Transverse colon (tissue), 4 donors: Measurements from ENCODE around the gene NECAB2. TPM values are rescaled to one million over a fixed set of nuclear protein-coding genes. Genes with fewer than 3 reads are reported as not detected.

Source experiments
- DNase-seq: peaks from one replicate; pipeline ENCODE4 v3.0.0-alpha.2; 2019
- H3K27ac ChIP-seq, 4 donors: fragments of 200-600 bp; sonication (generic); 2 replicates each; pipeline ENCODE4 v1.5.1; 2016 to 2018; ENCODE audit warnings: inconsistent platforms in 4 of 4
- H3K27me3 ChIP-seq: fragments of 200-600 bp; sonication (generic); 2 replicates; pipeline ENCODE4 v1.5.1; 2017; ENCODE audit warnings: inconsistent platforms
- H3K36me3 ChIP-seq, 4 donors: fragments of 200-600 bp; sonication (generic); 2 replicates each; pipeline ENCODE4 v1.5.1; 2017 to 2019; ENCODE audit warnings: inconsistent platforms in 4 of 4
- H3K4me1 ChIP-seq, 4 donors: fragments of 200-600 bp; sonication (generic); 2 replicates each; pipeline ENCODE4 v1.5.1; 2017 to 2020; ENCODE audit warnings: inconsistent platforms in 4 of 4
- H3K4me3 ChIP-seq, 4 donors: fragments of 200-600 bp; sonication (generic); 1 replicate in 1 of 4; 2 replicates in 3 of 4; pipeline versions ENCODE4 v1.5.1 to v1.6.1; 2017 to 2019; ENCODE audit warnings: inconsistent platforms in 4 of 4
- H3K9me3 ChIP-seq, 2 donors: fragments of 200-600 bp; sonication (generic); 2 replicates each; pipeline ENCODE4 v1.5.1; 2017 to 2019; ENCODE audit warnings: inconsistent platforms in 2 of 2
- EP300 ChIP-seq: sonication (generic); formaldehyde crosslinking; IDR thresholded peaks from one replicate; pipeline ENCODE4 v1.6.1; 2017; ENCODE audit warnings: antibody characterized with exemption, low read depth
- POLR2A ChIP-seq: fragments of 450-650 bp; IDR thresholded peaks from one replicate; pipeline ENCODE4 v1.6.1; 2016; ENCODE audit warnings: antibody characterized with exemption, mild to moderate bottlenecking, moderate library complexity
- POLR2AphosphoS5 ChIP-seq, 3 donors: sonication (generic); formaldehyde crosslinking; IDR thresholded peaks; one replicate each; pipeline ENCODE4 v1.6.1; 2016; ENCODE audit warnings: antibody characterized with exemption in 3 of 3
- WGBS, 2 donors: methylation state at CpG; one replicate each; pipeline ENCODE4 v1.1.5; 2018; ENCODE audit warnings: low coverage in 1 of 2; 5-methylcytosine and 5-hydroxymethylcytosine counted together
- in situ Hi-C, 4 donors: fragments of 200-750 bp; cut with MboI; loops; one replicate each; pipeline versions ENCODE4 v1.15.0 to v1.15.1; 2017; ENCODE audit warnings: low sequenced_read_pairs in 3 of 4, low pct_ligation_motif_present in 1 of 4, low pct_unique_long_range_greater_than_20kb in 1 of 4
- intact Hi-C: fragments of 100-400 bp; cut with DNase I; formaldehyde crosslinking; loops from one replicate; pipeline ENCODE4 v1.15.1; 2023; ENCODE audit warnings: low total_unique reads
- total RNA-seq, 4 donors: library from RNA; depleted of rRNA; stranded (reverse); fragments of >200 nt; gene quantifications; one replicate each; pipeline ENCODE4 v1.1.0, GENCODE V29; 2016
- TF ChIP-seq, protein P1 (sequence below), 5 experiments: fragments of 200-600 bp in 3 of 5; fragments of 450-650 bp in 2 of 5; sonication (generic) in 3 of 5; IDR thresholded peaks; 1 replicate in 2 of 5; 2 replicates in 3 of 5; pipeline ENCODE4 v1.5.1; 2016 to 2017; ENCODE audit warnings: antibody characterized with exemption in 5 of 5, inconsistent platforms in 3 of 5, mild to moderate bottlenecking in 2 of 5, moderate library complexity in 1 of 5

NECAB2 gene
- total RNA-seq, 4 donors from 2014 or later: 0.41 TPM; not detected in 3

DNA sequence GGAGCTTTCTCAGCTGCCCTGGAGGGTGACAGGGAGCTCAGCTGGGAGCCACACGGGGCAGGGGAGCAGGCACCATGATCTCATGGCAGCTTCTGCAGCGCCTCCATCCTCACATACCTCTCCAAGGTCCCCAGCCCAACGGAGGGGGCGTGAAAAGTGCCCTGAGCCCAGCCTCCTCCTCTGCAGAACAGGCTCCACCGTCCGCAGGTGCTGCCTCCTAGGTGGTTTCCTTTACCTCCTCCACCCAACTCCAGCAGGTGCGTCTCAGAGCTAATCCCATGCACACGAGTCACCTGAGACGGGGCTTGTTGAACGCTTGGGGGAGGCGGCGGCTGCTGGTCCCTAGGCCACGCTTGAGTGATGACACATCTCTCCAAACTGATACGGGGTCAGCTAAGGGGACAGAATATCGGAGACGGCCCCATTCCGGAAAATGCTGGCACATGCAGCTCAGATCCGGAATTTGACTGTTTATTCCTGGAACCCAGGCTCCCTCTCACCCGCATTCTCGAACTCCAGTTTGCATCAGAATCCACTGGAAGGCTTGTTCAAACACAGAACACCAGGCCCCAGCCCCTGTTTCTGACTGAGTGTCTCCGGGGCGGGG is 74.9 kb downstream of the NECAB2 start:
- WGBS, 2 donors: 46% methylated on average over 22 of the region's 22 CpGs; no CpG with 5 or more reads in 1 of the 2 donors
- Histone ChIP-seq H3K4me1 (no peaks in the 10 kb centered on the region), H3K36me3 (no peaks in the 10 kb centered on the region), H3K27me3 (peaks cover 34% of the 10 kb centered on the region), H3K4me3 (no peak overlapping the region), H3K9me3 (no peaks in the 10 kb centered on the region), H3K27ac (no peak overlapping the region)
- intact Hi-C loops (no loop called here), in situ Hi-C loops (no loop called here)
- TF ChIP-seq POLR2AphosphoS5 (IDR thresholded peaks at IDR 0.05) (no peak), EP300 (no peak), POLR2A (no peak)
- TF ChIP-seq, protein P1, sequence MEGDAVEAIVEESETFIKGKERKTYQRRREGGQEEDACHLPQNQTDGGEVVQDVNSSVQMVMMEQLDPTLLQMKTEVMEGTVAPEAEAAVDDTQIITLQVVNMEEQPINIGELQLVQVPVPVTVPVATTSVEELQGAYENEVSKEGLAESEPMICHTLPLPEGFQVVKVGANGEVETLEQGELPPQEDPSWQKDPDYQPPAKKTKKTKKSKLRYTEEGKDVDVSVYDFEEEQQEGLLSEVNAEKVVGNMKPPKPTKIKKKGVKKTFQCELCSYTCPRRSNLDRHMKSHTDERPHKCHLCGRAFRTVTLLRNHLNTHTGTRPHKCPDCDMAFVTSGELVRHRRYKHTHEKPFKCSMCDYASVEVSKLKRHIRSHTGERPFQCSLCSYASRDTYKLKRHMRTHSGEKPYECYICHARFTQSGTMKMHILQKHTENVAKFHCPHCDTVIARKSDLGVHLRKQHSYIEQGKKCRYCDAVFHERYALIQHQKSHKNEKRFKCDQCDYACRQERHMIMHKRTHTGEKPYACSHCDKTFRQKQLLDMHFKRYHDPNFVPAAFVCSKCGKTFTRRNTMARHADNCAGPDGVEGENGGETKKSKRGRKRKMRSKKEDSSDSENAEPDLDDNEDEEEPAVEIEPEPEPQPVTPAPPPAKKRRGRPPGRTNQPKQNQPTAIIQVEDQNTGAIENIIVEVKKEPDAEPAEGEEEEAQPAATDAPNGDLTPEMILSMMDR (IDR thresholded peaks at IDR 0.05): no peak
- no peak for DNase-seq

GRCh38 chr16:84043486-84044117 is 75.6 kb downstream of the NECAB2 start:
- Histone ChIP-seq H3K9me3 (no peaks in the 10 kb centered on the region), H3K27ac (no peak overlapping the region), H3K4me3 (no peak overlapping the region), H3K36me3 (no peaks in the 10 kb centered on the region), H3K27me3 (peaks cover 34% of the 10 kb centered on the region), H3K4me1 (no peaks in the 10 kb centered on the region)
- 27 to 49% methylated on average over 4 to 18 of the region's 18 CpGs for WGBS, 2 donors
- intact Hi-C loops: no loop called here
- no peak for DNase-seq
- in situ Hi-C loops: no loop called here
- TF ChIP-seq, protein P1 (IDR thresholded peaks at IDR 0.05): no peak
- no peak for TF ChIP-seq POLR2A
- TF ChIP-seq POLR2AphosphoS5 (IDR thresholded peaks at IDR 0.05): no peak
- TF ChIP-seq EP300: no peak

- in situ Hi-C loops: no loop called here
- DNase-seq: no peak
- H3K4me3 ChIP-seq: no peak overlapping the region
- no peaks in the 10 kb centered on the region for H3K4me1 ChIP-seq
- H3K27me3 ChIP-seq: peaks cover 34% of the 10 kb centered on the region
- H3K27ac ChIP-seq: no peak overlapping the region
- TF ChIP-seq EP300 (no peak), POLR2AphosphoS5 (IDR thresholded peaks at IDR 0.05) (no peak), POLR2A (no peak)
- TF ChIP-seq, protein P1 (IDR thresholded peaks at IDR 0.05): peak in 3 of 5 experiments; percentile 18 to 27 (median 24)
- intact Hi-C loops: no loop called here
- H3K9me3 ChIP-seq: no peaks in the 10 kb centered on the region
- WGBS, 2 donors: 10 to 48% methylated on average over 2 to 5 of the region's 5 CpGs
- no peaks in the 10 kb centered on the region for H3K36me3 ChIP-seq
Observed at GRCh38 chr16:84044118-84044488, 76.1 kb downstream of the NECAB2 start.

GRCh38 chr16:84045001-84045817 is 77.2 kb downstream of the NECAB2 start:
- H3K27ac ChIP-seq: no peak overlapping the region
- no peaks in the 10 kb centered on the region for H3K9me3 ChIP-seq
- no peaks in the 10 kb centered on the region for H3K4me1 ChIP-seq
- WGBS, 2 donors: 67% methylated on average over 30 of the region's 36 CpGs; no CpG with 5 or more reads in 1 of the 2 donors
- H3K27me3 ChIP-seq: peaks cover 34% of the 10 kb centered on the region
- in situ Hi-C loops (no loop called here), intact Hi-C loops (no loop called here)
- TF ChIP-seq POLR2AphosphoS5 (IDR thresholded peaks at IDR 0.05) (no peak), POLR2A (no peak), EP300 (no peak)
- TF ChIP-seq, protein P1 (IDR thresholded peaks at IDR 0.05): no peak
- DNase-seq: no peak
- H3K4me3 ChIP-seq: no peak overlapping the region
- no peaks in the 10 kb centered on the region for H3K36me3 ChIP-seq
